ENCODE data around the gene CR1L.

- TF ChIP-seq YY1 (IDR thresholded peaks at IDR 0.05; ENCODE audit: insufficient read depth, insufficient read length) (no peak), ZNF274 (IDR thresholded peaks at IDR 0.05; ENCODE audit: low read depth, low read length) (no peak)
These were observed 2.9 kb downstream of the CR1L start for GRCh38 chr1:207647671-207648333.
